ENCODE data around the gene NFIB.

The NFIB gene

GRCh38 chr9:14228602-14229001, 85.3 kb downstream of the NFIB start:
- in situ Hi-C loops (cut with MboI; ENCODE audit: low sequenced_read_pairs, unreplicated experiment) = no loop called here
- DNase-seq (ENCODE audit: low spot score) = no peak
- TF ChIP-seq CTCF (IDR thresholded peaks at IDR 0.05; ENCODE audit: borderline replicate concordance, control extremely low read depth, extremely low read depth, insufficient read depth, missing control alignments) = no peak

GRCh38 chr9:14226855-14227532, 86.9 kb downstream of the NFIB start:
- in situ Hi-C loops (cut with MboI; ENCODE audit: low sequenced_read_pairs, unreplicated experiment) = no loop called here
- TF ChIP-seq CTCF (IDR thresholded peaks at IDR 0.05; ENCODE audit: borderline replicate concordance, control extremely low read depth, extremely low read depth, insufficient read depth, missing control alignments) = no peak
- DNase-seq (ENCODE audit: low spot score) = no peak

GRCh38 chr9:14223081-14223480, 90.9 kb downstream of the NFIB start:
- no peak for DNase-seq (ENCODE audit: low spot score)
- TF ChIP-seq CTCF (IDR thresholded peaks at IDR 0.05; ENCODE audit: borderline replicate concordance, control extremely low read depth, extremely low read depth, insufficient read depth, missing control alignments) = no peak
- in situ Hi-C loops (cut with MboI; ENCODE audit: low sequenced_read_pairs, unreplicated experiment) = no loop called here

GRCh38 chr9:14222149-14222835, 91.6 kb downstream of the NFIB start:
- DNase-seq (ENCODE audit: low spot score) = no peak
- in situ Hi-C loops (cut with MboI; ENCODE audit: low sequenced_read_pairs, unreplicated experiment) = no loop called here
- TF ChIP-seq CTCF (IDR thresholded peaks at IDR 0.05; ENCODE audit: borderline replicate concordance, control extremely low read depth, extremely low read depth, insufficient read depth, missing control alignments) = no peak

- TF ChIP-seq CTCF (IDR thresholded peaks at IDR 0.05; ENCODE audit: borderline replicate concordance, control extremely low read depth, extremely low read depth, insufficient read depth, missing control alignments) = no peak
- no peak for DNase-seq (ENCODE audit: low spot score)
- in situ Hi-C loops (cut with MboI; ENCODE audit: low sequenced_read_pairs, unreplicated experiment) = no loop called here
Measured at GRCh38 chr9:14221558-14221957, 92.4 kb downstream of the NFIB start.

- in situ Hi-C loops (cut with MboI; ENCODE audit: low sequenced_read_pairs, unreplicated experiment) = no loop called here
- no peak for TF ChIP-seq CTCF (IDR thresholded peaks at IDR 0.05; ENCODE audit: borderline replicate concordance, control extremely low read depth, extremely low read depth, insufficient read depth, missing control alignments)
Measured at GRCh38 chr9:14221119-14221518, 92.8 kb downstream of the NFIB start.

More at GRCh38 chr9:14221119-14221518, 92.8 kb downstream of the NFIB start:
- no peak for DNase-seq (ENCODE audit: low spot score)
